GM12864 (cell line): ENCODE measurements around the gene TSPAN15.
A peak's percentile ranks its signal among the peaks of the same experiment; 100 is the strongest.

Source experiments
- DNase-seq: peaks from one replicate; pipeline ENCODE4 v3.0.0-alpha.2; 2011; ENCODE audit warnings: low read depth
- H3K4me3 ChIP-seq: 2 replicates; pipeline ENCODE4 v1.5.1; 2011; ENCODE audit warnings: mild to moderate bottlenecking, low read depth, low read length, control low read depth
- CTCF ChIP-seq: IDR thresholded peaks from 2 replicates; pipeline ENCODE4 v1.5.1; 2011; ENCODE audit warnings: low read depth, mild to moderate bottlenecking, moderate library complexity, low read length, control low read depth, inconsistent platforms; ENCODE audit errors: missing control alignments

Gene TSPAN15

DNA sequence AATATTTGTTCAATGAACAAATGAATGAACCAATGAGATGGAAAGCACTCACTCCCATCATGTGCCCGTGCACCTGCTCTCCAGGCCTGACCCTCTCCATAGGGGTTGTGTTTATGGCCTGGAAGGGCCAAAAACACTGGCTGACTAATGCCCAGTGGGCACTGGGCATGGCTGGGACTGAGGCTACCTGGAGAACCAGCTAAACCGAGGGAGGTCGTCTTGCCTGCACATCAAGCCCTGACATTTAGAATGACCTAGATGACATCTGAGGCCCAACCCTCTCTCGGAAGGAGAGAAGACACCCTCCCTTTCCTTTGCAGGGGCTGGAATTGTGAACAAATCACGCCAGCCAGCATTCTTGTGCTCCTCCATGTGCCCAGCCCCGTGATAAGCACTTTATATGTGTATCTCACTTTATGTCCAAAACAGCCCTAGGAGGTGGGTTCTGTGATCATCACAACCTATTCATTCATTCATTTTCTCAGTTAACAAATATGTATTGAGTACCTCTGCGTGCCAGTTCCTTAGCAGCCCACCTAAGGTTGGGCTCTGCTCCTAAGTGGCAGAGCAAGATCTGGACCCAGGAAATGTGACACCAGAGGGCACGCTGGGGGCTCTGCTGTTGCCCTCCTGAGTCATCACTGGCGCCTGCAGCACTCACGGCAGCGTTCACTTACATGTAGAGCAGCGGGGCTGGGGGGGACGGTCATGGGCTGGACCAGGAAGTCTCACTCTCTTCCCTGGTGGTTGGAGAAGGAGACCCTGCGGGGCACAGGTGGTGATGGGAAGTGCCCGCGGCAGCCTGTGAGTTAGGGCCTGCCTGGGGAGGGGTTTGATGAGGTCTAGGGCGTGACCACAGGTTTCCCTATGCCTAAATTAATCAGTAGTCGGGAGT is 52.0 kb downstream of the TSPAN15 start:
- TF ChIP-seq CTCF, result no peak
- H3K4me3 ChIP-seq, result no peak overlapping the region
- DNase-seq, result no peak

- TF ChIP-seq CTCF, result no peak
- DNase-seq, result no peak
- no peak overlapping the region for H3K4me3 ChIP-seq
Observed at GRCh38 chr10:69503896-69504265, 52.6 kb downstream of the TSPAN15 start.

DNA sequence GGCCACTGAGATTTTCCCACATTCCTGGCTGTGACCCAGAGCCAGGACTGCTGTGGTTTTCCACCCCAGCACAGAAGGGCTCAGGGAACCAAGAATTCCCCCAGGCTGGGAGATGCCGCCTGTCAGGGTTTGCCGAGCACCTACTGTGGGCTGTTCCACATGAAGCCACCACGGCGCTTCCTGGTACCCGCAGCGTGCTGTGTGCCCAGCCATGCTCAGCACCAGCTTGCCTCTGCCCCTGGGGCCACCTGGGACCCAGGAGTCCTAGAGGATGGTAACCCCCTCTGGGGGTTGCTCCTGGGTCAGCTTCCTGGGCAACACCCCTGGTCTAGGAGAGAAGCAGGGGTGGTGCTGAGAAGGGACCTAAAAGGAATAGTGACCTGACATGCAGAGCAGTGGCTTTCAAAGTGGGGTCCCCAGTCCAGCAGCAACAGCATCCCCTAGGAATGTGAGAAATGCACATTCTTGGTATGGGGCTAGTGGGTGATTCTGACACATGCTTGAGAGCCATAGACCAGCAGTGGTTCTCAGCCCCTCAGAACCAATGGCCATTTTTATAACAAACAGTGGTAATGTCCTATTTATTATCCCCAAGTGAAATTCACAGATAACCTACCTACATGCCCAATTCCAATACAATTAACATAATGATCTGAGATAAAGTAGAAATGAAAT is 53.4 kb downstream of the TSPAN15 start:
- TF ChIP-seq CTCF, result no peak
- no peak overlapping the region for H3K4me3 ChIP-seq
- no peak for DNase-seq

- no peak for DNase-seq
- TF ChIP-seq CTCF, result no peak
Observed at GRCh38 chr10:69505636-69506318, 54.5 kb downstream of the TSPAN15 start.

DNA sequence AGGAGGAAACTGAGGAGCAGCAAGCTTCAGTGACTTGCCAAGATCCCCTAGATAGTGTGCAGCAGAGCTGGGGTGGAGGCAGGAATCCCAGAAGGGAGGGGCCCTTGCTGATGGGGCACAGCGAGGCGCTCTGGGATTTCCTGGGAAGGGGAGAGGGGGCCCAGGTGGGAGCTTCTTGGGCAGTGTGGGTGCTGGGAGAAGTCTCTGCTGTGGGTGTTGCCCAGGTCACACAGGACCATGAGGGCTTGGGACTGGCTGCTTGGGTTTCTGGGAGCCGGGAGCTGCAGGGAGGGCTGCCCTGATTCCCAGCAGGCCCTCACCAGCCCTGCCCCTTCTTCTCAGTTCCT is 55.2 kb downstream of the TSPAN15 start:
- no peak for DNase-seq
- TF ChIP-seq CTCF, result no peak
- H3K4me3 ChIP-seq, result no peak overlapping the region

More at GRCh38 chr10:69505636-69506318, 54.5 kb downstream of the TSPAN15 start:
- no peak overlapping the region for H3K4me3 ChIP-seq

DNA sequence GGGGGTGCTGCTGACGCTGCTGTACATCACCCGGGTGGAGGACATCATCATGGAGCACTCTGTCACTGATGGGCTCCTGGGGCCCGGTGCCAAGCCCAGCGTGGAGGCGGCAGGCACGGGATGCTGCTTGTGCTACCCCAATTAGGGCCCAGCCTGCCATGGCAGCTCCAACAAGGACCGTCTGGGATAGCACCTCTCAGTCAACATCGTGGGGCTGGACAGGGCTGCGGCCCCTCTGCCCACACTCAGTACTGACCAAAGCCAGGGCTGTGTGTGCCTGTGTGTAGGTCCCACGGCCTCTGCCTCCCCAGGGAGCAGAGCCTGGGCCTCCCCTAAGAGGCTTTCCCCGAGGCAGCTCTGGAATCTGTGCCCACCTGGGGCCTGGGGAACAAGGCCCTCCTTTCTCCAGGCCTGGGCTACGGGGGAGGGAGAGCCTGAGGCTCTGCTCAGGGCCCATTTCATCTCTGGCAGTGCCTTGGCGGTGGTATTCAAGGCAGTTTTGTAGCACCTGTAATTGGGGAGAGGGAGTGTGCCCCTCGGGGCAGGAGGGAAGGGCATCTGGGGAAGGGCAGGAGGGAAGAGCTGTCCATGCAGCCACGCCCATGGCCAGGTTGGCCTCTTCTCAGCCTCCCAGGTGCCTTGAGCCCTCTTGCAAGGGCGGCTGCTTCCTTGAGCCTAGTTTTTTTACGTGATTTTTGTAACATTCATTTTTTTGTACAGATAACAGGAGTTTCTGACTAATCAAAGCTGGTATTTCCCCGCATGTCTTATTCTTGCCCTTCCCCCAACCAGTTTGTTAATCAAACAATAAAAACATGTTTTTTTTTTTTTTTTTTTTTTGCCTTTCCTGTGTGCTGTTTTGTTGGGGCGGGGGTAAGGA is 55.8 kb downstream of the TSPAN15 start:
- no peak for DNase-seq
- TF ChIP-seq CTCF, result no peak
- H3K4me3 ChIP-seq, result peak overlapping the region; percentile 43; the same call in 1 of the 2 replicates
